HG03342 (cell line): ENCODE results near the gene DIPK2B.

Source experiments
- ATAC-seq: cut with Tn5 transposase; IDR thresholded peaks from one replicate; pipeline ENCODE4 v1.9.1; 2021; ENCODE audit warnings: mild to moderate bottlenecking, moderate library complexity; ENCODE audit not compliant: unreplicated experiment

DIPK2B gene

GRCh38 chrX:45164021-45164621 lies 36.6 kb downstream of the DIPK2B start:
- no peak for ATAC-seq

DNA sequence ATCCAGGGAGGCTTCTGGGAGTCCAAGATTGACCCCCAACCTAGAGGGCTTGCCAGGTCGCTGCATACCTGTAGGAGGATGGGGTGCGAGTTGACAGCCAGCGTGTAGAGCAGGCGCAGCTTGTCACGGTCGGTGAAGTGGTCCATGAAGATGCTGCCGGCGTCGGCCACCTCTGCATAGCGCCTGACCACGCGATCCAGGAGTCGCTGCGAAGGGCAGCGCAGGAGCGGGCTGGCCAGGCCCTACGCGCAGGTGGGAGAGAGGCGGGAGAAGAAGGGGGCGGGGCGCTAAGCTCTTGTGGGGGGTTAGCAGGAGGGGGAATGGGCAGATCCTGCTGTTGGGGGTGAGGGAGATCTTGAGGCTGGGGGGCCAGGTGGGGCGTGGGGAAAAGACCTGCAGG lies 43.0 kb downstream of the DIPK2B start:
- ATAC-seq, result no peak

DNA sequence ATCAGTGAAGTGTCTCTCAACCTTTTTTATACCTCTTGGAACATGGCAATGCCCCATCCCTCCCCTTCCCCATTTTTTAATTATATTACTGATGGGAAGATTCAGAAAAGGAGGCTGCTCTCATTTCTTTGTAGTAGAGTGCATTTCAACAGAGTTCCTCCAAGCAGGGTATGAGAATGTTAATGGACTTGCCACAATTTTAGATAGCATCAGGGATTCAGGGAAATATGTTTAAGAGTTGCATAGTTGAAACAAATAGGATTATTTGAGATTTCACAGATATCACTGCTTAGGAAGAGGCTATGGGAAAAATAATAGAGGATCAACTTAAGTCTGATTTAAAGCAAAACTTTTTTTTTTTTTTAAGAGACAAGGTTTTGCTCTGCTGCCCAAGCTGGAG lies 46.2 kb downstream of the DIPK2B start:
- ATAC-seq, result no peak

- no peak for ATAC-seq
Observed at GRCh38 chrX:45154033-45154360, 46.7 kb downstream of the DIPK2B start.
